ENCODE measurements around the gene TRIM7. TPM values are rescaled to one million over a fixed set of nuclear protein-coding genes. Genes with fewer than 3 reads are reported as not detected.

The TRIM7 gene
- total RNA-seq, 1 donor from 2014 or later = 20.8 TPM

DNA sequence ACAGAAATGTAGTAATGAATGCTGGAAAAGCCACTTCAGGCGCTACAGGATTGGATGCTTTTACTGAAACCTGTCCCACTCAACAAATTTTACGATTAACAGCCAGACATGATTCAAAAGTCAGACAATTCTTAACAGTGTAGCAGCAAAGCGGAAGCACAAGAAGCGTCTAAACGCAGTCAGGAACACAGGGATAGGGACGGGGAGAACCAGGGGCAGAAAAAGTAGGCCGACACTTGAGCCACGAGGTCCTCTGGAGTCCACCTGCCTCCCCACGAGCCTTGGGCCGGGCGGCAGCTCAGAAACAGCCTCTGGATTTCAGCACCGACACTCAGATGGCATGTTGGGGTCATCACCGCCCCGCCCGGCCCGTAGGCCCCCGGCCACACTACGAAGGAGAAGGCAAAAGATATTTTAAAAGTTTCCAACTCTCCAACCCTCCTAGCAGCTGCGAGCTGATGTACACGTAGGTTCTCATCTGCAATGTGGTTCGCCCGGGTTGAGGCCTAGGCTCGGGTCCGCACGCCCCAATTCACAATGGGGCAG is 38.1 kb upstream of the TRIM7 start:
- DNase-seq (ENCODE audit: low read depth) (no peak), FAIRE-seq (no peak)
- Histone ChIP-seq H3K27me3 (ENCODE audit: control insufficient read depth, insufficient read depth, low read length) (no peaks in the 10 kb centered on the region), H3K36me3 (ENCODE audit: control insufficient read depth, insufficient read depth, low read length) (peaks cover 25% of the 10 kb centered on the region), H3K4me3 (ENCODE audit: low read depth, low read length) (peak overlapping the region; percentile 93)
- TF ChIP-seq, protein P1, sequence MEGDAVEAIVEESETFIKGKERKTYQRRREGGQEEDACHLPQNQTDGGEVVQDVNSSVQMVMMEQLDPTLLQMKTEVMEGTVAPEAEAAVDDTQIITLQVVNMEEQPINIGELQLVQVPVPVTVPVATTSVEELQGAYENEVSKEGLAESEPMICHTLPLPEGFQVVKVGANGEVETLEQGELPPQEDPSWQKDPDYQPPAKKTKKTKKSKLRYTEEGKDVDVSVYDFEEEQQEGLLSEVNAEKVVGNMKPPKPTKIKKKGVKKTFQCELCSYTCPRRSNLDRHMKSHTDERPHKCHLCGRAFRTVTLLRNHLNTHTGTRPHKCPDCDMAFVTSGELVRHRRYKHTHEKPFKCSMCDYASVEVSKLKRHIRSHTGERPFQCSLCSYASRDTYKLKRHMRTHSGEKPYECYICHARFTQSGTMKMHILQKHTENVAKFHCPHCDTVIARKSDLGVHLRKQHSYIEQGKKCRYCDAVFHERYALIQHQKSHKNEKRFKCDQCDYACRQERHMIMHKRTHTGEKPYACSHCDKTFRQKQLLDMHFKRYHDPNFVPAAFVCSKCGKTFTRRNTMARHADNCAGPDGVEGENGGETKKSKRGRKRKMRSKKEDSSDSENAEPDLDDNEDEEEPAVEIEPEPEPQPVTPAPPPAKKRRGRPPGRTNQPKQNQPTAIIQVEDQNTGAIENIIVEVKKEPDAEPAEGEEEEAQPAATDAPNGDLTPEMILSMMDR (IDR thresholded peaks at IDR 0.05; ENCODE audit: insufficient read depth, low read length, severe bottlenecking) = no peak

DNA sequence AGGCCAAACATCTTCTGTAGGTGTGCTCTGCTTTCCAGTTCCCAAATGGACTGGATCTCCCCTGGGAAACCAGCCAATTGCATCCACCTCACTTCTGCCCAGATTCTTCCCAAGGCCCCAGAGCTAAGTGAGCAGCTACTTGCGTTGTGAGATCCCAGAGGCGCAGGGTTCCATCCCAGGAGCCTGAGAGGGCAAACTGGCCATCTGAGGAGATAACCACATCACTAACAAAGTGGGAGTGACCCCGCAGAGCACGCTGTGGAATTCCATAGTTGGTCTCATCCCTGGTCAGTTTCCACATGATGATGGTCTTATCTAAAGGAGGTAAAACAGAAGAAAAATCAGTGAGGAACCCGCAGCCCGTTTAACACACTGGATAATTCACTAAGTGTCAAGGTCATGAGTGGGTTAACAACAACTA is 37.0 kb upstream of the TRIM7 start:
- Histone ChIP-seq H3K36me3 (ENCODE audit: control insufficient read depth, insufficient read depth, low read length) (peaks cover 33% of the 10 kb centered on the region), H3K4me3 (ENCODE audit: low read depth, low read length) (peak overlapping the region; percentile 93), H3K27me3 (ENCODE audit: control insufficient read depth, insufficient read depth, low read length) (no peaks in the 10 kb centered on the region)
- FAIRE-seq (no peak), DNase-seq (ENCODE audit: low read depth) (no peak)
- TF ChIP-seq, protein P1 (IDR thresholded peaks at IDR 0.05; ENCODE audit: insufficient read depth, low read length, severe bottlenecking) = no peak

DNA sequence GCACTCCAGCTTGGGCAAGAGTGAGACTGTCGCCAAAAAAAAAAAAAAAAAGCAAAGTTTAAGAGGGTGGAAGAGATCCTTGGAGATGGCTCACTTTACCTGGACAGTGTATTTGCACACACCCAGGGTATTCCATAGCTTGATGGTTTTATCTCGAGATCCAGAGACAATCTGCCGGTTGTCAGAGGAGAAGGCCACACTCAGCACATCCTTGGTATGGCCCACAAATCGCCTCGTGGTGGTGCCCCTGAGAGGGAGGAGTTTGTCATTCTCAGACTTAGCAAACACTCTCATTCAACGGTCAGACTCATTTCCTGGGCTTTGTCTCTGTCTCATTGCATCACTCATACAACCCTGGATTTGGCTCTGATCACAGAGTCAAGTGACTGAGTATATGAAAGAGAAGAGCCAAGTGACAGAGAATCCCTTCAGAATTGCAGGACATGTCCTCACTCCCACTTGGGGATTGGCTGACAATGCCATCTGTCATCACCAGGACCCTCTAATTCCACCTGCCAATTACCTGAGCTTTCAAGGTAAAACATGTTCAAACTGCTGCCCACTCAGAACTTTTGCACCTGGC is 36.5 kb upstream of the TRIM7 start:
- H3K36me3 ChIP-seq (ENCODE audit: control insufficient read depth, insufficient read depth, low read length) = peaks cover 38% of the 10 kb centered on the region
- DNase-seq (ENCODE audit: low read depth) (peak; percentile 95), FAIRE-seq (no peak)
- H3K4me3 ChIP-seq (ENCODE audit: low read depth, low read length) = peak overlapping the region; percentile 93
- no peaks in the 10 kb centered on the region for H3K27me3 ChIP-seq (ENCODE audit: control insufficient read depth, insufficient read depth, low read length)
- TF ChIP-seq, protein P1 (IDR thresholded peaks at IDR 0.05; ENCODE audit: insufficient read depth, low read length, severe bottlenecking) = peak; percentile 12

DNA sequence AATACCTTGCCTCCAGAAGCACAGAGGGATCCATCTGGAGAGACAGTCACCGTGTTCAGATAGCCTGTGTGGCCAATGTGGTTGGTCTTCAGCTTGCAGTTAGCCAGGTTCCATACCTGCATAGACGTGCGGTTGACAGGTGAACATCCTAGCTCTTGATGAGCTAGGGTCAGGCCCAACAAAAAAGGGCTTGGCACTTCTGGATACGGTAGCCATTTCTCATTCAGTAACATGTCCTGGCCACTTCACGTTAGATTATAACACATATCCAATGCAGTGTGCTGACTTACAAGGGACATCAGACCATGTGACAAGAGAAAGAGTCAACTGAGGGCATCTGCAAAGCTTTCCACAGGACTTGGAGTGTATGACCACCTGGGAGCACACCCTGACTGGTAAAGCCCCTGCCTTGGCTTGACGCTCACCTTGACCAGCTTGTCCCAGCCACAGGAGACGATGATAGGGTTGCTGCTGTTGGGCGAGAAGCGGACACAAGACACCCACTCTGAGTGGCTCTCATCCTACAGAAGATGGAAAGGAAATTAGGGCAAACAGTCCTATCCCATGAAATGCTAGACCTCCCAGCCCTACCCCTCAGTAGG is 34.2 kb upstream of the TRIM7 start:
- DNase-seq (ENCODE audit: low read depth) (no peak), FAIRE-seq (no peak)
- H3K4me3 ChIP-seq (ENCODE audit: low read depth, low read length) = no peak overlapping the region
- peaks cover 39% of the 10 kb centered on the region for H3K36me3 ChIP-seq (ENCODE audit: control insufficient read depth, insufficient read depth, low read length)
- TF ChIP-seq, protein P1 (IDR thresholded peaks at IDR 0.05; ENCODE audit: insufficient read depth, low read length, severe bottlenecking) = no peak
- no peaks in the 10 kb centered on the region for H3K27me3 ChIP-seq (ENCODE audit: control insufficient read depth, insufficient read depth, low read length)

DNA sequence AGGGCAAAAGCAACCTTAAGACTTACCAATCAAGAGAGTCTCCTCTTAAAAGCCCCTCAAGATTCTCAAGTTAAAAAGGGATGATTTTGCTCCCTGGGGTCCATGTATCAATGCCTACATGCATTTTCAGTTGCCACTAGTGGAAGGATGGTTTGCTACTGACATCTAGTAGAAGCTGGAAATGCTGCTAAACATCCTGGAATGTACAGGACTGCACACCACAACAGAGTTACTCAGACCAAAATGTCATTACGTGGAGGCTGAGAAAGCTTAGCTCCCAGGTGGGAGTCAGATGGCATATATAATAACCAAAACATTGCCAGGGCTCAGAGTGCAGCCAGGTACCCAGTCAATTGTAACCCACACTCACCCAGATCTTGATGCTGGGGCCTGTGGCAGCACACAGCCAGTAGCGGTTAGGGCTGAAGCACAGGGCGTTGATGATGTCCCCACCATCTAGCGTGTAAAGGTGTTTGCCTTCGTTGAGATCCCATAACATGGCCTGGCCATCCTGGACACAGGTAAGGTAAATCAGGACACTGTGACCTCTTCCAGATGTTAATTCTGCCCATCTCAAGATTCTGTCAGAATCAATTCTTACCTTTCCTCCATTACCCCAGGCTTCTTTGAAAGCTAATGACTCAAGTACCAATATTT is 32.9 kb upstream of the TRIM7 start:
- TF ChIP-seq, protein P1 (IDR thresholded peaks at IDR 0.05; ENCODE audit: insufficient read depth, low read length, severe bottlenecking) = no peak
- H3K27me3 ChIP-seq (ENCODE audit: control insufficient read depth, insufficient read depth, low read length) = no peaks in the 10 kb centered on the region
- H3K36me3 ChIP-seq (ENCODE audit: control insufficient read depth, insufficient read depth, low read length) = peaks cover 39% of the 10 kb centered on the region
- no peak overlapping the region for H3K4me3 ChIP-seq (ENCODE audit: low read depth, low read length)
- DNase-seq (ENCODE audit: low read depth) (no peak), FAIRE-seq (no peak)

Measured in bronchial epithelial cell (primary cell).